Measurements from ENCODE around the gene THADA.
"Not testable (repeated sequence)": the region's sequence is repeated elsewhere in the genome, so short reads cannot be mapped to it uniquely, and the experiment has no call there.

The THADA gene

GRCh38 chr2:43313642-43314017 lies 282.2 kb downstream of the THADA start:
- DNase-seq: no peak

GRCh38 chr2:43312755-43313641 lies 282.8 kb downstream of the THADA start:
- no peak for DNase-seq

- DNase-seq: no peak
These were observed 284.6 kb downstream of the THADA start for GRCh38 chr2:43311276-43311675.

GRCh38 chr2:43309935-43310334 lies 285.9 kb downstream of the THADA start:
- DNase-seq: no peak

GRCh38 chr2:43307973-43308372 lies 287.9 kb downstream of the THADA start:
- no peak for DNase-seq

- no peak for DNase-seq
These were observed 288.8 kb downstream of the THADA start for GRCh38 chr2:43307046-43307445.

- DNase-seq: no peak
These were observed 289.6 kb downstream of the THADA start for GRCh38 chr2:43306197-43306596.

GRCh38 chr2:43305517-43305916 lies 290.3 kb downstream of the THADA start:
- no peak for DNase-seq

GRCh38 chr2:43305012-43305411 lies 290.8 kb downstream of the THADA start:
- no peak for DNase-seq

GRCh38 chr2:43303889-43304288 lies 291.9 kb downstream of the THADA start:
- no peak for DNase-seq

GRCh38 chr2:43302961-43303494 lies 292.8 kb downstream of the THADA start:
- peak; percentile 42 for DNase-seq

GRCh38 chr2:43302182-43302960 lies 293.5 kb downstream of the THADA start:
- no peak for DNase-seq

- no peak for DNase-seq
These were observed 294.9 kb downstream of the THADA start for GRCh38 chr2:43300781-43301583.

GRCh38 chr2:43300222-43300621 lies 295.6 kb downstream of the THADA start:
- DNase-seq: no peak

- DNase-seq: no peak
These were observed 297.3 kb downstream of the THADA start for GRCh38 chr2:43298500-43298899.

- not testable (repeated sequence) for DNase-seq
These were observed 298.1 kb downstream of the THADA start for GRCh38 chr2:43297740-43298139.

- DNase-seq: no peak
These were observed 300.8 kb downstream of the THADA start for GRCh38 chr2:43294973-43295603.

- DNase-seq: peak; percentile 92
These were observed 301.8 kb downstream of the THADA start for GRCh38 chr2:43293744-43294695.

GRCh38 chr2:43292851-43293743 lies 302.7 kb downstream of the THADA start:
- no peak for DNase-seq

- no peak for DNase-seq
These were observed 303.5 kb downstream of the THADA start for GRCh38 chr2:43292297-43292696.
